PC-3 (cell line): ENCODE data around the gene FGFBP2.

Source experiments
- CTCF ChIP-seq: fragments of 300-600 bp; sonication (generic); conservative IDR thresholded peaks from 2 replicates; pipeline ENCODE4 v1.5.1; 2017; ENCODE audit warnings: antibody characterized with exemption, low read depth, mild to moderate bottlenecking, low read length
- EZH2 ChIP-seq: fragments of 300-600 bp; sonication (generic); IDR thresholded peaks from one replicate; pipeline ENCODE4 v1.6.1; 2017; ENCODE audit warnings: antibody characterized with exemption, mild to moderate bottlenecking, low read length; ENCODE audit not compliant: unreplicated experiment
- EZH2phosphoT487 ChIP-seq: fragments of 300-600 bp; sonication (generic); IDR thresholded peaks from 2 replicates; pipeline ENCODE4 v1.6.1; 2018; ENCODE audit warnings: mild to moderate bottlenecking, antibody characterized with exemption, low read length, borderline replicate concordance

GRCh38 chr4:15996773-15997172 is 33.8 kb upstream of the FGFBP2 start:
- TF ChIP-seq EZH2 (no peak), CTCF (no peak), EZH2phosphoT487 (no peak)
